Neural progenitor cell (in vitro differentiated cells): ENCODE results near the gene DHRS12. TPM values are rescaled to one million over a fixed set of nuclear protein-coding genes. Genes with fewer than 3 reads are reported as not detected.

Source experiments
- DNase-seq: peaks from one replicate; pipeline ENCODE4 v3.0.0-alpha.2; 2016; ENCODE audit warnings: low spot score
- H2AFZ ChIP-seq: fragments of 200-600 bp; sonication (generic); replicated peaks from 2 replicates; pipeline ENCODE4 v1.6.1; 2016; ENCODE audit warnings: antibody characterized with exemption
- H3F3A ChIP-seq: fragments of 200-600 bp; sonication (generic); 2 replicates; pipeline ENCODE4 v1.6.1; 2016; ENCODE audit warnings: antibody characterized with exemption, low read depth
- H3K27ac ChIP-seq: fragments of 200-600 bp; sonication (generic); 2 replicates; pipeline ENCODE4 v1.5.1; 2016; ENCODE audit warnings: mild to moderate bottlenecking
- H3K27me3 ChIP-seq: fragments of 200-600 bp; sonication (generic); 2 replicates; pipeline ENCODE4 v1.6.1; 2016; ENCODE audit warnings: mild to moderate bottlenecking, moderate library complexity
- H3K36me3 ChIP-seq: fragments of 200-600 bp; sonication (generic); 2 replicates; pipeline ENCODE4 v1.5.1; 2016
- H3K4me1 ChIP-seq: fragments of 200-600 bp; sonication (generic); 2 replicates; pipeline ENCODE4 v1.6.1; 2016; ENCODE audit warnings: mixed run types
- H3K4me2 ChIP-seq: fragments of 200-600 bp; sonication (generic); 2 replicates; pipeline ENCODE4 v1.6.1; 2016
- H3K4me3 ChIP-seq: fragments of 200-600 bp; sonication (generic); 2 replicates; pipeline ENCODE4 v1.5.1; 2016
- H3K79me2 ChIP-seq: fragments of 200-600 bp; sonication (generic); 2 replicates; pipeline ENCODE4 v1.6.1; 2016; ENCODE audit warnings: low read depth
- H3K9ac ChIP-seq: fragments of 200-600 bp; sonication (generic); 2 replicates; pipeline ENCODE4 v1.6.1; 2016
- H3K9me3 ChIP-seq: fragments of 200-600 bp; sonication (generic); 2 replicates; pipeline ENCODE4 v1.5.1; 2016; ENCODE audit warnings: low read depth
- H4K20me1 ChIP-seq: fragments of 200-600 bp; sonication (generic); 2 replicates; pipeline ENCODE4 v1.6.1; 2016; ENCODE audit warnings: low read depth
- H3K27ac Mint-ChIP-seq: 3 replicates; pipeline ENCODE4 v1.8.0; 2021; ENCODE audit warnings: mixed read lengths
- H3K27me3 Mint-ChIP-seq: 2 replicates; pipeline ENCODE4 v1.8.0; 2022; ENCODE audit warnings: low read depth, mild to moderate bottlenecking, inconsistent platforms, moderate library complexity, mixed read lengths; ENCODE audit not compliant: insufficient read depth
- H3K36me3 Mint-ChIP-seq: 3 replicates; pipeline ENCODE4 v1.8.0; 2021; ENCODE audit warnings: mixed read lengths
- H3K4me1 Mint-ChIP-seq: 3 replicates; pipeline ENCODE4 v1.8.0; 2021; ENCODE audit warnings: mixed read lengths
- H3K4me3 Mint-ChIP-seq: 3 replicates; pipeline ENCODE4 v1.8.0; 2021; ENCODE audit warnings: mild to moderate bottlenecking, moderate library complexity, mixed read lengths
- H3K9me3 Mint-ChIP-seq: 3 replicates; pipeline ENCODE4 v1.8.0; 2020; ENCODE audit warnings: mixed read lengths
- EZH2 ChIP-seq: fragments of 200-600 bp; sonication (generic); IDR thresholded peaks from 2 replicates; pipeline ENCODE4 v1.6.1; 2017; ENCODE audit warnings: antibody characterized with exemption, mild to moderate bottlenecking, moderate library complexity
- EZH2phosphoT487 ChIP-seq: fragments of 200-600 bp; sonication (generic); IDR thresholded peaks from 2 replicates; pipeline ENCODE4 v1.6.1; 2017; ENCODE audit warnings: antibody characterized with exemption
- total RNA-seq: library from RNA; depleted of rRNA; stranded (reverse); fragments of >200 nt; gene quantifications from 2 replicates; pipeline ENCODE4 v1.2.3, GENCODE V29; 2015; ENCODE audit warnings: low replicate concordance
- TF ChIP-seq, protein P1 (sequence below): fragments of 200-600 bp; sonication (generic); IDR thresholded peaks from 2 replicates; pipeline ENCODE4 v1.5.1; 2017; ENCODE audit warnings: antibody characterized with exemption, mild to moderate bottlenecking

DHRS12 gene
- total RNA-seq, 1 donor from 2014 or later: 5.2 TPM

DNA sequence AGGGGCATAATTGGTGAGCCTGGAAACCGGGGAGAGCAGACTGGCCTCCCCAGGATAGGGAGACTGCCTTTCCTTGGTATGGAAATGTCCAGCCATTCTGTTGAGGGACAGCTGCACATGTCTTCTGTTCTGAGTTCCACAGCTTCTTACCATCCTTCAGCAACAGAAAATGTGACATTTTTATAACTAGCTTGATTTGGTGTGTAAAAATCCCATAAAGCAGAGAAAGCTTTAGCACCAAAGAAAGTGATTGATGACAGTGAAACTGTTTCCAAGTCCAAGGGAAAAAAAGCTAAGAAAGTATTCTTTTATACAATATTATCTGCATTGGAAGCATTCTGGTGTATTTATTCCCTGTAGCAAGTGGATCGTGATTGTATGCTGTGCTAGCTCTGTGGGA lies 61.9 kb downstream of the DHRS12 start:
- Mint-ChIP-seq H3K4me3 (no peak overlapping the region), H3K4me1 (peaks cover 6% of the 10 kb centered on the region), H3K27ac (no peak overlapping the region), H3K27me3 (peaks cover 5% of the 10 kb centered on the region), H3K36me3 (peaks cover 42% of the 10 kb centered on the region), H3K9me3 (no peaks in the 10 kb centered on the region)
- Histone ChIP-seq H3K36me3 (no peaks in the 10 kb centered on the region), H3K9ac (no peak overlapping the region), H3K79me2 (no peaks in the 10 kb centered on the region), H4K20me1 (no peaks in the 10 kb centered on the region), H3K4me1 (no peaks in the 10 kb centered on the region), H3K9me3 (no peaks in the 10 kb centered on the region), H3F3A (no peaks in the 10 kb centered on the region), H3K27ac (no peak overlapping the region), H3K27me3 (no peaks in the 10 kb centered on the region), H2AFZ (no peak overlapping the region), H3K4me2 (no peak overlapping the region), H3K4me3 (no peak overlapping the region)
- no peak for TF ChIP-seq EZH2phosphoT487
- TF ChIP-seq, protein P1, sequence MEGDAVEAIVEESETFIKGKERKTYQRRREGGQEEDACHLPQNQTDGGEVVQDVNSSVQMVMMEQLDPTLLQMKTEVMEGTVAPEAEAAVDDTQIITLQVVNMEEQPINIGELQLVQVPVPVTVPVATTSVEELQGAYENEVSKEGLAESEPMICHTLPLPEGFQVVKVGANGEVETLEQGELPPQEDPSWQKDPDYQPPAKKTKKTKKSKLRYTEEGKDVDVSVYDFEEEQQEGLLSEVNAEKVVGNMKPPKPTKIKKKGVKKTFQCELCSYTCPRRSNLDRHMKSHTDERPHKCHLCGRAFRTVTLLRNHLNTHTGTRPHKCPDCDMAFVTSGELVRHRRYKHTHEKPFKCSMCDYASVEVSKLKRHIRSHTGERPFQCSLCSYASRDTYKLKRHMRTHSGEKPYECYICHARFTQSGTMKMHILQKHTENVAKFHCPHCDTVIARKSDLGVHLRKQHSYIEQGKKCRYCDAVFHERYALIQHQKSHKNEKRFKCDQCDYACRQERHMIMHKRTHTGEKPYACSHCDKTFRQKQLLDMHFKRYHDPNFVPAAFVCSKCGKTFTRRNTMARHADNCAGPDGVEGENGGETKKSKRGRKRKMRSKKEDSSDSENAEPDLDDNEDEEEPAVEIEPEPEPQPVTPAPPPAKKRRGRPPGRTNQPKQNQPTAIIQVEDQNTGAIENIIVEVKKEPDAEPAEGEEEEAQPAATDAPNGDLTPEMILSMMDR: no peak
- TF ChIP-seq EZH2: no peak
- no peak for DNase-seq

DNA sequence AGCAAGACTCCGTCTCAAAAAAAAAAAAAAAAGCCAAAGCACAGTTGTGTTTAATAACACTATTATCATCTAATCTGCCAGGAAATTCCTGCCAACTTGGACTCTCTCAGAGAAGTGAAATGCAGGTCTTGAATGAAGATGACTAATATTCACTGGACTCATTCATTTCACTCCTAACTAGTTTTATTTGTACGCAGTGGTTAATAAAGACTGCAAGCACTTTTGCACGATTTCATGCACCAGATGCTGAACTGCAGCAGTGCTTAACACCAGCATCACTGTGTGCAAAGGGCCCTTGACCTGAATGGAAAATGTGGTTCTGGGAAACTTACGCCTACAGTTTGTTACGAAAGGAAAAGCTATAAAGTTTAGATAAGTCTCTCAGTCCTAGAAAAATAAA lies 63.3 kb downstream of the DHRS12 start:
- H3K79me2 ChIP-seq: no peaks in the 10 kb centered on the region
- Mint-ChIP-seq H3K27me3 (peaks cover 5% of the 10 kb centered on the region), H3K9me3 (no peaks in the 10 kb centered on the region), H3K4me3 (no peak overlapping the region), H3K27ac (no peak overlapping the region), H3K36me3 (peaks cover 40% of the 10 kb centered on the region), H3K4me1 (peaks cover 6% of the 10 kb centered on the region)
- no peaks in the 10 kb centered on the region for H3K9me3 ChIP-seq
- no peaks in the 10 kb centered on the region for H3K36me3 ChIP-seq
- no peaks in the 10 kb centered on the region for H4K20me1 ChIP-seq
- no peak overlapping the region for H3K4me3 ChIP-seq
- no peak overlapping the region for H3K4me2 ChIP-seq
- H3K9ac ChIP-seq: no peak overlapping the region
- H3K27me3 ChIP-seq: no peaks in the 10 kb centered on the region
- H2AFZ ChIP-seq: no peak overlapping the region
- no peak overlapping the region for H3K27ac ChIP-seq
- no peaks in the 10 kb centered on the region for H3F3A ChIP-seq
- no peak for TF ChIP-seq EZH2
- no peak for TF ChIP-seq EZH2phosphoT487
- TF ChIP-seq, protein P1: no peak
- H3K4me1 ChIP-seq: no peaks in the 10 kb centered on the region
- DNase-seq: no peak

DNA sequence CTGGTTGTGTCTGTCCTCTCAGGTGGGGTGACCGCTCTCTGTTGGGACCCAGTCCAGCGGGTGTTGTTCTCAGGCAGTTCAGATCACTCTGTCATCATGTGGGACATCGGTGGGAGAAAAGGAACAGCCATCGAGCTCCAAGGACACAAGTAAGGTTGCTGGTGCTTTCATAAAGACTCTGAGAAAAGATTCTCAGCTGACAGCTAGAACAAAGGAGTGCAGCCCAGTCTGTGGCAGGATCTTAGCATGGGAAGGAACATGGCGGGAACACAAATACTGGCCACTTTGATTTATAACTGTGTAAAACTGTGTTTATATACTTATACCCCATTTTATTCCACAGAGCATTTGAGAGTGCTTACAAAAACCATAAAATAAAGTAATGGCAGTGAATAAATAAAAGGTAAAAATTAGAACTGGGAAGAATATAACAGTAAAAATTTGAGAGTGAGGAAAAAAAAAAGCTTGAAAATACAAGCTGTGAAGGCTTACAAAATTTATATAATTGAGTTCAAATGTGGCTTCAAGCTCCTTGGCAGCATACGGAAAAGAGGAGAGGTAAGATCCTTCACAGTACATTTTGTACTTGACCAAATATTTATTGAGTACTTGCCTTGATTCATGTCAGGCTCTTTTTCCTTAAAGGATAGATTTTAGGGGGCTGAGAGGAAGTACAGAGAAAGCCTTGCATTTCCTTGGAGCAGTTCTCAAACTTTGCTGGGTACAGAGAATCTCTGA lies 64.8 kb downstream of the DHRS12 start:
- H3K4me1 Mint-ChIP-seq: peaks cover 6% of the 10 kb centered on the region
- no peaks in the 10 kb centered on the region for H4K20me1 ChIP-seq
- DNase-seq: no peak
- TF ChIP-seq EZH2phosphoT487: no peak
- no peak for TF ChIP-seq EZH2
- TF ChIP-seq, protein P1: no peak
- H3K4me1 ChIP-seq: no peaks in the 10 kb centered on the region
- no peak overlapping the region for H3K4me2 ChIP-seq
- peaks cover 5% of the 10 kb centered on the region for H3K27me3 Mint-ChIP-seq
- no peak overlapping the region for H3K4me3 ChIP-seq
- H3K9me3 ChIP-seq: no peaks in the 10 kb centered on the region
- no peak overlapping the region for H2AFZ ChIP-seq
- H3K36me3 Mint-ChIP-seq: peaks cover 48% of the 10 kb centered on the region
- no peaks in the 10 kb centered on the region for H3K9me3 Mint-ChIP-seq
- H3K9ac ChIP-seq: no peak overlapping the region
- no peaks in the 10 kb centered on the region for H3K36me3 ChIP-seq
- no peak overlapping the region for H3K27ac Mint-ChIP-seq
- H3K27ac ChIP-seq: no peak overlapping the region
- no peaks in the 10 kb centered on the region for H3K27me3 ChIP-seq
- no peaks in the 10 kb centered on the region for H3F3A ChIP-seq
- no peak overlapping the region for H3K4me3 Mint-ChIP-seq
- H3K79me2 ChIP-seq: no peaks in the 10 kb centered on the region
